HepG2 (cell line): ENCODE data around the gene NR2F6. TPM values are rescaled to one million over a fixed set of nuclear protein-coding genes. Genes with fewer than 3 reads are reported as not detected.
A peak's percentile ranks its signal among the peaks of the same experiment; 100 is the strongest.

ENCODE experiments used
- AKAP8 ChIP-seq: sonication (generic); formaldehyde crosslinking; IDR thresholded peaks from 2 replicates; pipeline ENCODE4 v1.5.1; 2020; ENCODE audit warnings: mild to moderate bottlenecking, missing genetic modification reagents
- ATAD3A ChIP-seq: sonication (generic); formaldehyde crosslinking; IDR thresholded peaks from 2 replicates; pipeline ENCODE4 v1.4.0; 2020; ENCODE audit warnings: missing genetic modification reagents
- ERF ChIP-seq: IDR thresholded peaks from 2 replicates; pipeline ENCODE4 v1.6.1; 2018; ENCODE audit warnings: missing biosample characterization, missing genetic modification reagents
- FOXC1 ChIP-seq: sonication (generic); formaldehyde crosslinking; IDR thresholded peaks from 2 replicates; pipeline ENCODE4 v1.8.0; 2022; ENCODE audit warnings: mild to moderate bottlenecking, missing genetic modification reagents, borderline replicate concordance
- FOXP1 ChIP-seq, 2 experiments: fragments of 450-650 bp in 1 of 2; IDR thresholded peaks; 2 replicates each; pipeline ENCODE4 v1.6.1; 2017 to 2018; ENCODE audit warnings: antibody characterized with exemption in 1 of 2
- HNF4G ChIP-seq, 2 experiments: sonication (generic) in 1 of 2; formaldehyde crosslinking in 1 of 2; IDR thresholded peaks; 2 replicates each; pipeline versions ENCODE4 v1.4.0 to v1.6.1; 2011 to 2020; ENCODE audit warnings: borderline replicate concordance in 2 of 2, low read depth in 2 of 2, mild to moderate bottlenecking in 2 of 2, low read length in 1 of 2, missing genetic modification reagents in 1 of 2, moderate library complexity in 1 of 2
- JUNB ChIP-seq: sonication (generic); formaldehyde crosslinking; IDR thresholded peaks from 2 replicates; pipeline ENCODE4 v1.8.0; 2022; ENCODE audit warnings: missing genetic modification reagents, mild to moderate bottlenecking, borderline replicate concordance
- KLF15 ChIP-seq: sonication (generic); formaldehyde crosslinking; IDR thresholded peaks from 2 replicates; pipeline ENCODE4 v1.8.1; 2023; ENCODE audit warnings: borderline replicate concordance, mild to moderate bottlenecking, inconsistent platforms, missing genetic modification reagents, mixed read lengths
- RAD21 ChIP-seq: fragments of 450-650 bp; formaldehyde crosslinking; IDR thresholded peaks from 2 replicates; pipeline ENCODE4 v1.5.0; 2020; ENCODE audit warnings: mild to moderate bottlenecking
- SIN3B ChIP-seq: fragments of 150-350 bp; IDR thresholded peaks from 2 replicates; pipeline ENCODE4 v1.6.1; 2014; ENCODE audit warnings: low read length
- ZBTB21 ChIP-seq: sonication (generic); formaldehyde crosslinking; IDR thresholded peaks from 2 replicates; pipeline ENCODE4 v1.4.0; 2020; ENCODE audit warnings: missing genetic modification reagents
- ZNF550 ChIP-seq: sonication (generic); formaldehyde crosslinking; IDR thresholded peaks from 2 replicates; pipeline ENCODE4 v1.4.0; 2020; ENCODE audit warnings: mild to moderate bottlenecking, missing genetic modification reagents, borderline replicate concordance
- ZNF678 ChIP-seq: sonication (generic); formaldehyde crosslinking; IDR thresholded peaks from 2 replicates; pipeline ENCODE4 v1.4.0; 2020; ENCODE audit warnings: mild to moderate bottlenecking, missing genetic modification reagents
- polyA plus RNA-seq, 8 experiments: library from polyadenylated mRNA; depleted of rRNA in 3 of 8; stranded (reverse) in 7 of 8; unstranded in 1 of 8; fragments of >200 nt; fragmentation: Illumina TruSeq in 4 of 8; extraction: Trizol in 4 of 8; gene quantifications; 2 replicates each; pipeline versions ENCODE4 v1.2.1 to v1.2.3, GENCODE V29; 2011 to 2016; ENCODE audit warnings: low read depth in 4 of 8, missing spikeins in 1 of 8, mixed read lengths in 1 of 8; ENCODE audit not compliant: insufficient read depth in 1 of 8
- total RNA-seq, 5 experiments: library from RNA; depleted of rRNA; stranded (reverse); fragments of >200 nt; fragmentation: Illumina TruSeq; extraction: Trizol; gene quantifications; 2 replicates each; pipeline ENCODE4 v1.2.3, GENCODE V29; 2016; ENCODE audit warnings: low read depth in 1 of 5
- TF ChIP-seq, protein P1 (sequence below): sonication (generic); formaldehyde crosslinking; IDR thresholded peaks from 2 replicates; pipeline ENCODE4 v1.4.0; 2020; ENCODE audit warnings: missing genetic modification reagents
- TF ChIP-seq, protein P2 (sequence below): sonication (generic); formaldehyde crosslinking; IDR thresholded peaks from 2 replicates; pipeline ENCODE4 v1.4.0; 2020; ENCODE audit warnings: missing genetic modification reagents
- TF ChIP-seq, protein P3 (sequence below): sonication (generic); formaldehyde crosslinking; IDR thresholded peaks from 2 replicates; pipeline ENCODE4 v1.9.0; 2022; ENCODE audit warnings: missing genetic modification reagents, mild to moderate bottlenecking, borderline replicate concordance
- TF ChIP-seq, protein P4 (sequence below): sonication (generic); formaldehyde crosslinking; IDR thresholded peaks from 2 replicates; pipeline ENCODE4 v1.4.0; 2020; ENCODE audit warnings: low read depth, mild to moderate bottlenecking, missing genetic modification reagents
- TF ChIP-seq, protein P5 (sequence below): conservative IDR thresholded peaks from 2 replicates; pipeline ENCODE4 v1.6.1; 2018; ENCODE audit warnings: missing genetic modification reagents

Gene NR2F6
- total and polyA plus RNA-seq, 2 of the 13 experiments (the other 11 are each of a cell fraction or from before 2014, with no cell fraction given) = 30.9 to 72.4 TPM

DNA sequence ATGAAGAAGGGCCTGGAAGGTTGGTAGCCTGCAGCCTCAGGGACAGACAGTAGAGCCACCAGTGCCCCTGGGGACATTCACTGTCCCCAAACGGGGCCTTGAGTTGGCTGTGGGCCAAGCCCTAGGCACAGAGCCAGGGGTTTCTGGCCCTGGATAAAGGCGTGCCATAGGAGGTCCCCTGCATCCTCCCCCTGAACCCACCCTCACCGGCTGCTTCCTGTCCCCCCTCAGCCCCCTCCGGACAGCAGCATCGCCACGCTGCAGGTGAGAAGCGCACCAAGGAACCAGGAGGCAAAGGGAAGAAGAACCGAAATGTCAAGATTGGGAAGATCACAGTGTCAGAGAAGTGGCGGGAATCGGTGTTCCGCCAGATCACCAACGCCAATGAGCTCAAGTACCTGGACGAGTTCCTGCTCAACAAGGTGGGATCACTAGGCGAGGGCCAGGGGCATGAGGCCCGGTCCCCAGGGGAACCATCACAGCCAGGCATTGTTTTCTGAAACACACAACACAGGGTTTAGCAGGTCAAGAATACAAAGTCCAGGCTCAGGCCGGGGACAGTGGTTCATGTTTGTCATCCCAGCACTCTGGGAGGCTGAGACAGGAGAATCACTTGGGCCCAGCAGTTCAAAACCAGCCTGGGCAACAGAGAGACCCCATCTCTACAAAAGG, 45.2 kb downstream of the NR2F6 start (continued):
- TF ChIP-seq, protein P1, sequence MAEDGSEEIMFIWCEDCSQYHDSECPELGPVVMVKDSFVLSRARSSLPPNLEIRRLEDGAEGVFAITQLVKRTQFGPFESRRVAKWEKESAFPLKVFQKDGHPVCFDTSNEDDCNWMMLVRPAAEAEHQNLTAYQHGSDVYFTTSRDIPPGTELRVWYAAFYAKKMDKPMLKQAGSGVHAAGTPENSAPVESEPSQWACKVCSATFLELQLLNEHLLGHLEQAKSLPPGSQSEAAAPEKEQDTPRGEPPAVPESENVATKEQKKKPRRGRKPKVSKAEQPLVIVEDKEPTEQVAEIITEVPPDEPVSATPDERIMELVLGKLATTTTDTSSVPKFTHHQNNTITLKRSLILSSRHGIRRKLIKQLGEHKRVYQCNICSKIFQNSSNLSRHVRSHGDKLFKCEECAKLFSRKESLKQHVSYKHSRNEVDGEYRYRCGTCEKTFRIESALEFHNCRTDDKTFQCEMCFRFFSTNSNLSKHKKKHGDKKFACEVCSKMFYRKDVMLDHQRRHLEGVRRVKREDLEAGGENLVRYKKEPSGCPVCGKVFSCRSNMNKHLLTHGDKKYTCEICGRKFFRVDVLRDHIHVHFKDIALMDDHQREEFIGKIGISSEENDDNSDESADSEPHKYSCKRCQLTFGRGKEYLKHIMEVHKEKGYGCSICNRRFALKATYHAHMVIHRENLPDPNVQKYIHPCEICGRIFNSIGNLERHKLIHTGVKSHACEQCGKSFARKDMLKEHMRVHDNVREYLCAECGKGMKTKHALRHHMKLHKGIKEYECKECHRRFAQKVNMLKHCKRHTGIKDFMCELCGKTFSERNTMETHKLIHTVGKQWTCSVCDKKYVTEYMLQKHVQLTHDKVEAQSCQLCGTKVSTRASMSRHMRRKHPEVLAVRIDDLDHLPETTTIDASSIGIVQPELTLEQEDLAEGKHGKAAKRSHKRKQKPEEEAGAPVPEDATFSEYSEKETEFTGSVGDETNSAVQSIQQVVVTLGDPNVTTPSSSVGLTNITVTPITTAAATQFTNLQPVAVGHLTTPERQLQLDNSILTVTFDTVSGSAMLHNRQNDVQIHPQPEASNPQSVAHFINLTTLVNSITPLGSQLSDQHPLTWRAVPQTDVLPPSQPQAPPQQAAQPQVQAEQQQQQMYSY (CRISPR knock-in tag) = 0 out of 2 replicates have a peak, but pooled peaks have one; percentile 23
- TF ChIP-seq ATAD3A (CRISPR knock-in tag) (no peak), ZNF550 (0 out of 2 replicates have a peak, but pooled peaks have one; percentile 0), RAD21 (CRISPR knock-in tag) (no peak), SIN3B (no peak), HNF4G (IDR thresholded peaks at IDR 0.05; ENCODE audit: borderline replicate concordance, low read depth, low read length) (peak; percentile 93), HNF4G (CRISPR knock-in tag; IDR thresholded peaks at IDR 0.05; ENCODE audit: borderline replicate concordance, low read depth) (peak; percentile 83; the same call in 1 of the 2 replicates), KLF15 (CRISPR knock-in tag) (no peak), AKAP8 (CRISPR knock-in tag) (0 out of 2 replicates have a peak, but pooled peaks have one; percentile 64), ZBTB21 (CRISPR knock-in tag) (no peak), FOXC1 (CRISPR knock-in tag) (peak; percentile 71; the same call in 1 of the 2 replicates), FOXP1 (IDR thresholded peaks at IDR 0.05) (no peak), FOXP1 (CRISPR knock-in tag; IDR thresholded peaks at IDR 0.05) (peak; percentile 68; the same call in 1 of the 2 replicates), ZNF678 (CRISPR knock-in tag) (no peak), JUNB (no peak), ERF (CRISPR knock-in tag) (peak; percentile 40; the same call in 1 of the 2 replicates)
- TF ChIP-seq, protein P2, sequence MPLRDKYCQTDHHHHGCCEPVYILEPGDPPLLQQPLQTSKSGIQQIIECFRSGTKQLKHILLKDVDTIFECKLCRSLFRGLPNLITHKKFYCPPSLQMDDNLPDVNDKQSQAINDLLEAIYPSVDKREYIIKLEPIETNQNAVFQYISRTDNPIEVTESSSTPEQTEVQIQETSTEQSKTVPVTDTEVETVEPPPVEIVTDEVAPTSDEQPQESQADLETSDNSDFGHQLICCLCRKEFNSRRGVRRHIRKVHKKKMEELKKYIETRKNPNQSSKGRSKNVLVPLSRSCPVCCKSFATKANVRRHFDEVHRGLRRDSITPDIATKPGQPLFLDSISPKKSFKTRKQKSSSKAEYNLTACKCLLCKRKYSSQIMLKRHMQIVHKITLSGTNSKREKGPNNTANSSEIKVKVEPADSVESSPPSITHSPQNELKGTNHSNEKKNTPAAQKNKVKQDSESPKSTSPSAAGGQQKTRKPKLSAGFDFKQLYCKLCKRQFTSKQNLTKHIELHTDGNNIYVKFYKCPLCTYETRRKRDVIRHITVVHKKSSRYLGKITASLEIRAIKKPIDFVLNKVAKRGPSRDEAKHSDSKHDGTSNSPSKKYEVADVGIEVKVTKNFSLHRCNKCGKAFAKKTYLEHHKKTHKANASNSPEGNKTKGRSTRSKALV = no peak
- TF ChIP-seq, protein P3, sequence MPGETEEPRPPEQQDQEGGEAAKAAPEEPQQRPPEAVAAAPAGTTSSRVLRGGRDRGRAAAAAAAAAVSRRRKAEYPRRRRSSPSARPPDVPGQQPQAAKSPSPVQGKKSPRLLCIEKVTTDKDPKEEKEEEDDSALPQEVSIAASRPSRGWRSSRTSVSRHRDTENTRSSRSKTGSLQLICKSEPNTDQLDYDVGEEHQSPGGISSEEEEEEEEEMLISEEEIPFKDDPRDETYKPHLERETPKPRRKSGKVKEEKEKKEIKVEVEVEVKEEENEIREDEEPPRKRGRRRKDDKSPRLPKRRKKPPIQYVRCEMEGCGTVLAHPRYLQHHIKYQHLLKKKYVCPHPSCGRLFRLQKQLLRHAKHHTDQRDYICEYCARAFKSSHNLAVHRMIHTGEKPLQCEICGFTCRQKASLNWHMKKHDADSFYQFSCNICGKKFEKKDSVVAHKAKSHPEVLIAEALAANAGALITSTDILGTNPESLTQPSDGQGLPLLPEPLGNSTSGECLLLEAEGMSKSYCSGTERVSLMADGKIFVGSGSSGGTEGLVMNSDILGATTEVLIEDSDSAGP (CRISPR knock-in tag) = peak; percentile 68; the same call in 1 of the 2 replicates
- TF ChIP-seq, protein P4, sequence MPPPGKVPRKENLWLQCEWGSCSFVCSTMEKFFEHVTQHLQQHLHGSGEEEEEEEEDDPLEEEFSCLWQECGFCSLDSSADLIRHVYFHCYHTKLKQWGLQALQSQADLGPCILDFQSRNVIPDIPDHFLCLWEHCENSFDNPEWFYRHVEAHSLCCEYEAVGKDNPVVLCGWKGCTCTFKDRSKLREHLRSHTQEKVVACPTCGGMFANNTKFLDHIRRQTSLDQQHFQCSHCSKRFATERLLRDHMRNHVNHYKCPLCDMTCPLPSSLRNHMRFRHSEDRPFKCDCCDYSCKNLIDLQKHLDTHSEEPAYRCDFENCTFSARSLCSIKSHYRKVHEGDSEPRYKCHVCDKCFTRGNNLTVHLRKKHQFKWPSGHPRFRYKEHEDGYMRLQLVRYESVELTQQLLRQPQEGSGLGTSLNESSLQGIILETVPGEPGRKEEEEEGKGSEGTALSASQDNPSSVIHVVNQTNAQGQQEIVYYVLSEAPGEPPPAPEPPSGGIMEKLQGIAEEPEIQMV = no peak
- TF ChIP-seq, protein P5, sequence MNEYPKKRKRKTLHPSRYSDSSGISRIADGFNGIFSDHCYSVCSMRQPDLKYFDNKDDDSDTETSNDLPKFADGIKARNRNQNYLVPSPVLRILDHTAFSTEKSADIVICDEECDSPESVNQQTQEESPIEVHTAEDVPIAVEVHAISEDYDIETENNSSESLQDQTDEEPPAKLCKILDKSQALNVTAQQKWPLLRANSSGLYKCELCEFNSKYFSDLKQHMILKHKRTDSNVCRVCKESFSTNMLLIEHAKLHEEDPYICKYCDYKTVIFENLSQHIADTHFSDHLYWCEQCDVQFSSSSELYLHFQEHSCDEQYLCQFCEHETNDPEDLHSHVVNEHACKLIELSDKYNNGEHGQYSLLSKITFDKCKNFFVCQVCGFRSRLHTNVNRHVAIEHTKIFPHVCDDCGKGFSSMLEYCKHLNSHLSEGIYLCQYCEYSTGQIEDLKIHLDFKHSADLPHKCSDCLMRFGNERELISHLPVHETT = no peak
